Stimulated activated CD8-positive, alpha-beta memory T cell treated with anti-CD3 and anti-CD28 coated beads, Interleukin-7, amount 100 ng/mL, for 1 hour (primary cell): Measurements from ENCODE around the gene ADARB2.

Source experiments
- DNase-seq, 2 donors: peaks; one replicate each; pipeline ENCODE4 v3.0.0-alpha.2; 2020; ENCODE audit warnings: low read depth in 2 of 2

Gene ADARB2

GRCh38 chr10:1291178-1292090, 445.9 kb downstream of the ADARB2 start:
- no peak for DNase-seq

- DNase-seq = no peak
Measured at GRCh38 chr10:1290071-1290471, 447.3 kb downstream of the ADARB2 start.

GRCh38 chr10:1289591-1289990, 447.7 kb downstream of the ADARB2 start:
- no peak for DNase-seq

DNA sequence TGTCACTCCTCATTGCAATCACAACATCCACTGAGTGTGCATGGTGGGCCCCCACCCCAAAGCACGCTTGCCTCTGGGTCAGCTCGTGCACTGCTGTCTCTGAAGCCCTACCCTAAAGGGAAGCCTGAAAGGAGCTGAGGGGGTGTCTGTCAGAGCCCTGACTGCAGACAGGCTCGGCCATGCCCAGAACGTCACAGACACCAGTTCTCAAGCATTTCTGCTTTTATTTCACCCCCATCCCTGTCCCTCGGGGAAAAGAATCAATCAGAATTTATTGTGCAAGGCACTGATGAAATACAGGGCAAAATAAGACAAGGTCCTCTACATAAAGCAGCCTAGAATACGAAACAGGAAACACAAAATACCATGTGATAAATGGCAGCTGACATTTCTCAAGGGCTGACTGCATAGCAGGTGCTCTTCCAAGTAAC, 449.3 kb downstream of the ADARB2 start:
- no peak for DNase-seq

GRCh38 chr10:1287487-1287886, 449.8 kb downstream of the ADARB2 start:
- DNase-seq = no peak

- no peak for DNase-seq
Measured at GRCh38 chr10:1284076-1284475, 453.2 kb downstream of the ADARB2 start.

- DNase-seq = no peak
Measured at GRCh38 chr10:1281405-1281782, 455.9 kb downstream of the ADARB2 start.

GRCh38 chr10:1280466-1281404, 456.6 kb downstream of the ADARB2 start:
- no peak for DNase-seq

GRCh38 chr10:1278306-1278705, 459.0 kb downstream of the ADARB2 start:
- no peak for DNase-seq

- DNase-seq = no peak
Measured at GRCh38 chr10:1274701-1275544, 462.4 kb downstream of the ADARB2 start.

- DNase-seq = no peak
Measured at GRCh38 chr10:1274111-1274661, 463.1 kb downstream of the ADARB2 start.

DNA sequence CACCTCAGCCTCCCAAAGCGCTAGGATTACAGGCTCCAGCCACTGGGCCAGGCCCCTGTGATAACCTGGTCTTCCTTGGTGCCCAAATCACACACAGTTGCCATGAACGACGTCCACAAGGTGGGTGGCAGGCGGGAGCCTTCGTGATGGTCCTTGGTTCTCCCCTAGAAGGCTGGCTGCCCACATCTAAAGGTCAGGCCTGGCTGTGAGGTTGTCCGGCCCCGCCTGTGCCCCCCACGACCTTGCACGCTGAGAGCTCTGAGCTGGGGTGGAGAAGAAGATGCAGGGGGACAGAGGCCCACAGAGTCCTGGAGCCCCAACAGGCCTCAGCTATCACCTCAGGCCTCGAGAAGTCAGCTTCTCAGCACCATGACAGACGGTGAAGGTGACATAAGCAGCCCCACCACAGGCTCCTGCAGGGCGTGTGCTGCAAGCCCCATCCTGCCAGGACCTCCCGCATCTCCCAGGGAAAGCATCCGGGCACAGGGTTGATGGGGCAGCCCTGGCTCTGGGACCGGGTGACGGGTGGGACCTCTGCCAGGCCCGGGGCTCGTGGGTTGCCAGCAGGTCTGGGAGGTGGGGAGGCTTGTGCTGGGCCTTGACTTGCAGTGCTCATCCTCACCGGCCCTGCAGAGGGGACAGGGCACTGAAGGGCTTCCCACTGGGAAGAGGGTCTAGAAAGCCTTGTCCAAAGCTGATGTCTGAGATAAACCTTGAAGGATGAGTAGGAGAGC, 463.8 kb downstream of the ADARB2 start:
- no peak for DNase-seq

GRCh38 chr10:1272777-1273161, 464.6 kb downstream of the ADARB2 start:
- no peak for DNase-seq

GRCh38 chr10:1272079-1272776, 465.1 kb downstream of the ADARB2 start:
- DNase-seq = no peak

GRCh38 chr10:1270906-1271305, 466.4 kb downstream of the ADARB2 start:
- no peak for DNase-seq

- DNase-seq = no peak
Measured at GRCh38 chr10:1270490-1270889, 466.8 kb downstream of the ADARB2 start.

- DNase-seq = no peak
Measured at GRCh38 chr10:1268831-1269230, 468.5 kb downstream of the ADARB2 start.

DNA sequence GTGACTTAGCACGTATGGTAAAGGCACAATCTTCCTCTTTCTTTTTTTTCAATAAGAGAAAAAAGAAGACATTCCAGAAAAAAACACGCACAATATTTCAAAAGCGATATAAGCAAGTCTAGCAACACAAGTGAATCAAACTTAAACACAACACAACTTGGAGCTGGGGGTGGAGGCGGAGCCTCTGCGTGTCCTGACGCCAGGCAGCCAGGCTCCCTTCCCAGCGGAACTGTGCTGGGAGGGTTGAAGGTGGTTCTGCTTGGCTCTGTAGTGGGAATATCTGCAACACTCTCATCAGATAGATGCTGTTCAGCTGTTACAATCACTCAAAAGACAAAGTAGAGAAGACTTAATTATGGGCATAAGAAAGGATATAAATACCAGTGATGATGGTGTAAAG, 469.8 kb downstream of the ADARB2 start:
- DNase-seq = no peak

DNA sequence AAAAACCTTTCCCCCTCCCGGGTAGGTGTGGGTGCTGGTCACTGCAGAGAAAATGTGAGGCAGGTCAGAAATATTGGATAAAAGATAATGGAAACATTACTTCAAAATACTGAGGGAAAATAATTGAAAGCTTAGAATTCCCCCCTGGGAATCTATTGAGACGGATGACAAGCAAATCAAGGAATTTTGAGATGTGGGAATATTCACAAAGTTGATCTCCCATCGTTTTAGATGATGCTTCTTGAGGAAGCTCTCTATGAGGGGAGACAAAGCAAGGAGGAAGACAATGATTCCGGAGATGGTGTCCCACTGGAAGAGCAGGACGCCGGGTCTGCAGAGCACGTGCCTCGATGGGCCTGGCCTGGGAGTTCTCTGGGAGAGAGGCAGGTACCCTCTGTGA, 470.2 kb downstream of the ADARB2 start:
- no peak for DNase-seq
